ENCODE measurements around the gene WDR44.
A peak's percentile ranks its signal among the peaks of the same experiment; 100 is the strongest.

DNA sequence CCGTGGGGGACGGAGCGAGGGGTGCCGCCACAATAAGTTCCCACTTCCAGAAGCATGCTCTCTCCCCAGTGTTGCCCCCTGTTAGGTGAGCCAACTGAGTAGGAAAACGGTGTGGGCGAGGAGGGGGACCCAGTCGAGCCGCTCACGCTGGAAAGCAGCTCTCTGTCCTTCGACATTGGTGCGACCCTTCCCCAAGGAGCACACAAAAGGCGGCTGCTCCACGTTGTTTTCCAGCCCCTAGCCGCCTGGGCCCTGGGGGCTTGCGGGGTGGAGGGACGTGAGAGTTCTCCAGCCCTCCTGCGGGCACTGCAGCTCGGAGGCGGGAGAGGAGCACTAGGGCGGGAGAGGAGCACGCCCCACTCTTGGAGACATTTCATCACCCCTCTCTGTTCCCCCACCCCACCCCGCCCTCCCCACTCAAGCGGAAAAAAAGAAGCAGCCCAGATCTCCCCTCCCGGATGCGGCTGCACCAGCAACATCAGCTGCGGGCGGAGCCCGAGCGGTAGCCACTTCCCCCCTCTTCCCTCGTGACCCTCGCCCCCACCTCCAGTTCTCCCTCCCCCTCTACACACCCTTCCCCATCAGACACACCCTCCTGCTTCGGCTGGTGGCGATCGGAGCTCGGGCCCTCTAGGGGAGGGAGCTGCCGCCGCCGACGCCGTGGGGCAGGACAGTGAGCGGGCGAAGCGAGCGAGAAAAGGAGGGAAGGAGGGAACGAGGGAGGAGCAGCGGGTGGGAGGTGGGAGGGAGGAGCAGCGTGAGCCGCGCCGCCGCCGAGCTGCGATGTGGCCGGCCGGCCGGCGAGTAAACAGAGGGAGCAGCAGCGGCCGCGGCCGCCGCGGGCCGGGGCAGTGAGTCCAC lies 149.4 kb downstream of the WDR44 start, which contains the start of gene DOCK11:
- TF ChIP-seq FOXM1 (IDR thresholded peaks at IDR 0.05; ENCODE audit: borderline replicate concordance, low read depth) (no peak), REST (IDR thresholded peaks at IDR 0.05; ENCODE audit: low read depth) (no peak), YY1 (IDR thresholded peaks at IDR 0.05; ENCODE audit: low read depth) (no peak), CEBPB (IDR thresholded peaks at IDR 0.05) (no peak), RAD21 (IDR thresholded peaks at IDR 0.05; ENCODE audit: low read depth) (no peak), USF1 (IDR thresholded peaks at IDR 0.05) (peak; percentile 68), TAF1 (IDR thresholded peaks at IDR 0.05; ENCODE audit: low read depth) (no peak), TCF12 (IDR thresholded peaks at IDR 0.05; ENCODE audit: low read depth) (no peak)
- TF ChIP-seq, protein P1, sequence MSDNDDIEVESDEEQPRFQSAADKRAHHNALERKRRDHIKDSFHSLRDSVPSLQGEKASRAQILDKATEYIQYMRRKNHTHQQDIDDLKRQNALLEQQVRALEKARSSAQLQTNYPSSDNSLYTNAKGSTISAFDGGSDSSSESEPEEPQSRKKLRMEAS (IDR thresholded peaks at IDR 0.05), result peak; percentile 73

Data from Ishikawa (cell line).